Articular chondrocyte of knee joint (primary cell): Measurements from ENCODE around the gene CRELD1. TPM values are rescaled to one million over a fixed set of nuclear protein-coding genes. Genes with fewer than 3 reads are reported as not detected.

Source experiments
- small RNA-seq: library from RNA; depleted of rRNA; stranded (forward); fragments of <200 nt; gene quantifications from one replicate; pipeline ENCODE3, GENCODE V24; 2012
- total RNA-seq: library from RNA; depleted of rRNA; stranded (reverse); fragments of >200 nt; gene quantifications from 2 replicates; pipeline ENCODE4 v1.2.3, GENCODE V29; 2012

Gene CRELD1, protein sequence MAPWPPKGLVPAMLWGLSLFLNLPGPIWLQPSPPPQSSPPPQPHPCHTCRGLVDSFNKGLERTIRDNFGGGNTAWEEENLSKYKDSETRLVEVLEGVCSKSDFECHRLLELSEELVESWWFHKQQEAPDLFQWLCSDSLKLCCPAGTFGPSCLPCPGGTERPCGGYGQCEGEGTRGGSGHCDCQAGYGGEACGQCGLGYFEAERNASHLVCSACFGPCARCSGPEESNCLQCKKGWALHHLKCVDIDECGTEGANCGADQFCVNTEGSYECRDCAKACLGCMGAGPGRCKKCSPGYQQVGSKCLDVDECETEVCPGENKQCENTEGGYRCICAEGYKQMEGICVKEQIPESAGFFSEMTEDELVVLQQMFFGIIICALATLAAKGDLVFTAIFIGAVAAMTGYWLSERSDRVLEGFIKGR
- 14.1 and 20.8 TPM in 2 replicates for total RNA-seq

DNA sequence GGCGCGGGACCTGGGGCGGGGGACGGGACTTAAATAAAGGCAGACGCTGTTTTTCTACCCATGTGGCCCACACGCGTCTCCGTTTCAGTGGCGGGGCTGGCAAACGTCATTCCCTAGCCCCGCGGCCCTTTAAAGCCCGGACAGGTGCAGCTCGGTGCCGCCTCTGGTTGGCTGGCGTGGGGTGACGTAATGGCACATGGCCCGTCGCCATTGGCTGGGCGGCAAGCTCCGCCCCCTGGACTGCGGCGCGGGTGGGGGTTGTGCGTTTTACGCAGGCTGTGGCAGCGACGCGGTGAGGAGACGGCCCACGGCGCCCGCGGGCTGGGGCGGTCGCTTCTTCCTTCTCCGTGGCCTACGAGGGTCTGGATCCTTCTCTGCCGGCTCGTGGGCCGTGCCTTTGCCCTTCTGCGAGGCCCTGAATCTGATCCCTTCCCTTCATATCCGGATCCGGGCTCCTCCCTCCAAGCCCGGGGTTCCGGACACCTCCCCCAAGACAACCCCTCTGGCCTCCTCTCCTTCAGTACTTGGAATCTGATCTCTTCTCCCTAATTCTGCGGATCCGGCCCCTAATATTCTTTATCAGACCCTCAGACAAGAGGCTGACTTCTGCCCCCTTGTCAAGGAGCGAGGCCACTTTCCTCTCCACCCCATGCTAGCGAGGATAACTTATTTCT, at the start of gene CRELD1:
Gene CRELD1, plus strand, starts transcription at position 274 of the 674 bp plus-strand sequence. CDS start 605 bp downstream, outside the sequence.

DNA sequence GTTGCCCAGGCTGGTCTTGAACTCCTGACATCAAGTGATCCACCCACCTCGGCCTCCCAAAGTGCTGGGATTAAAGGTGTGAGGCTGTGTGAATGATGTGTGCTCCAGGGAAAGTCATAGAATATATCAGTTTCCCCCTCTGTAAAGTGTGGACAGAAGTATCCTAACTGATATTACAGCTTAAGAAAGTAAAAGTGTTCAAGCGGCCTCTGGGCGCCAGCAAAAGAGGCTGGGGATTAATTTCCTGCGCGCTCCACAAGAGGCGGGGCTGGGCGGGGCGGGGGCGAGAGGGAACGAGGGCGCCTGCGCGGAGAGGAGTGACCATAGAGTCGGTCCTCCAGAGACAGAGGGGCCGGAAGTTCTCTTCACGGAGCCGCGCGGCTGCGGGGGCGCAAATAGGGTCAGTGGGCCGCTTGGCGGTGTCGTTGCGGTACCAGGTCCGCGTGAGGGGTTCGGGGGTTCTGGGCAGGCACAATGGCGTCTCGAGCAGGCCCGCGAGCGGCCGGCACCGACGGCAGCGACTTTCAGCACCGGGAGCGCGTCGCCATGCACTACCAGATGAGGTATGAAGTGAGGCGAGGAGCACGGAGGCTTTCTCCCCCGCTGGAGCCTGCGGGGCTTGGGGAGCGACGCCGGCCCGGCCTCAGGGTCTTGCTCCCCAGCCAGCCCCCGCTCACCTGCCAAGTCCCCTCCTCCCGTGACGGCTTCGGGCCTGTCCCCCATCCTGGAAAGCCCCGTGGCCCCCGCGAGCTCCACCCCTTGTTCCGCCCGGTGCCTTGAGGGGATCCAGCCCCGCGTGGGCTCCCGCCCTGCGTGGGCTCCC, 43.2 kb upstream of the CRELD1 start, which contains the start of gene JAGN1:
Gene JAGN1, plus strand, starts transcription at position 362 of the 823 bp plus-strand sequence. Its CDS starts 113 bp downstream, at position 475.

DNA sequence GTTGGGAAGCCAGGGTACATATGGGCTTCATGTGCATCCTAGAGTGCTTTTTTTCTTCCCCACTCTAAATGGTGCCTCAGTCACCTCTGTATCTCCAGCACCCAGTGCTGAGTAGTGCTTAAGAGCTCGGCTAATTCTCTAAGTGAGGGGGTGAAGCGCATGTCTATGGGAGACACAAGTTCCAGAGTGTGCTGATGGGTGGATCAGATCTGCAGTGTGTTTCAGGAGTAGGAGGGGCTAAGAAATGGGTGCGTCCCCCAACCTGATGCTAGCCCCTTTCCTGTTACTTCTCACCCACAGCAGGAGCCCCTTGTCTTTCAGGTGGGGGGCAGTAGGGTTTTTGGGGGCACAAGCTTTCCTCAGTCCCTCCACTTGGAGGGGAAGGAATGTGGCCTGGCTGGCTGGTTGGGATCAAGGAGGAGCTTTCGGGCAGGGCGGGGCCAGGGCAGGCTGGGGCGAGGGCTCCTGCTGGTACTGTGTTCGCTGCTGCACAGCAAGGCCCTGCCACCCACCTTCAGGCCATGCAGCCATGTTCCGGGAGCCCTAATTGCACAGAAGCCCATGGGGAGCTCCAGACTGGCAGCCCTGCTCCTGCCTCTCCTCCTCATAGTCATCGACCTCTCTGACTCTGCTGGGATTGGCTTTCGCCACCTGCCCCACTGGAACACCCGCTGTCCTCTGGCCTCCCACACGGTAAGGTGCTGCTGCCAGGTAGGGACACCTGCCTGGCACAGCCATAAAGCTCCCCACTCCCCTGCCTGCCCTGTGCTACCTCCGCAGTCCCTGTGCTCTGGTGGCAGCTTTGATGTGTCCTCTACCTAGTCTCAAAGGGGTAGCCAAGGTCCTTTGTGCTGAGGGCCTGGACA, 31.0 kb upstream of the CRELD1 start, which contains the start of gene IL17RE:
Gene IL17RE, plus strand, starts transcription at position 477 of the 866 bp plus-strand sequence. Its CDS starts 85 bp downstream, at position 562.

DNA sequence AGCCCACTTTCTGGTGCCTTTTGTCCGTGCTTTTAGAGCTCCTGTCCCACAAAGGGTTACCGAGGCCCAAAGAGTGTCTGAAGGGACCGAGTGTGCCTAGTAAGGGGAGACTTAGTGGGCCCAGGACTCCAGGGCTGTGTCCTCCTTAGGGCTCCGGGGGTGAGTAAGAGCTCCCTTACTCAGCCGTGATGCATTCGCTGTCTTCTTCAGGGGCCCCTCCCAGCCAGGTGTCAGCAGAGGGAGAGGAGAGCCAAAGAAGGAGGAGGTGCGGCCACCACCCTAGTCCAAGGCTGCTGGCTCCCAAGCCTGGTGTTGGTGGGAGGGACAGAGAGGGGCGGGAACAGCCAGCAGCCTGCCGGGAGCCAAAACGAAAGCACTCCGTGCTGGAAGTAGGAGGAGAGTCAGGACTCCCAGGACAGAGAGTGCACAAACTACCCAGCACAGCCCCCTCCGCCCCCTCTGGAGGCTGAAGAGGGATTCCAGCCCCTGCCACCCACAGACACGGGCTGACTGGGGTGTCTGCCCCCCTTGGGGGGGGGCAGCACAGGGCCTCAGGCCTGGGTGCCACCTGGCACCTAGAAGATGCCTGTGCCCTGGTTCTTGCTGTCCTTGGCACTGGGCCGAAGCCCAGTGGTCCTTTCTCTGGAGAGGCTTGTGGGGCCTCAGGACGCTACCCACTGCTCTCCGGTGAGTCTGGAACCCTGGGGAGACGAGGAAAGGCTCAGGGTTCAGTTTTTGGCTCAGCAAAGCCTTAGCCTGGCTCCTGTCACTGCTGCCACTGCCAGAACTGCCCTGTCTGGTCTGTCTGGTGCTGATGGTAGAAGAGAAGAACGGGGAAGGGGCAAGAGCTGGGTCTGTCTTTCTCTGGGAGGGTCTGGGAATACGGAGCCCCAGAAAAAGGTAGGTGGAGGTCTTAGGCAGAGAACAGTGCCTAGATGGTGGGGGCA, 16.6 kb upstream of the CRELD1 start, which contains the start of gene IL17RC:
Gene IL17RC, plus strand, starts transcription at position 365 of the 947 bp plus-strand sequence. Its CDS starts 218 bp downstream, at position 583.

DNA sequence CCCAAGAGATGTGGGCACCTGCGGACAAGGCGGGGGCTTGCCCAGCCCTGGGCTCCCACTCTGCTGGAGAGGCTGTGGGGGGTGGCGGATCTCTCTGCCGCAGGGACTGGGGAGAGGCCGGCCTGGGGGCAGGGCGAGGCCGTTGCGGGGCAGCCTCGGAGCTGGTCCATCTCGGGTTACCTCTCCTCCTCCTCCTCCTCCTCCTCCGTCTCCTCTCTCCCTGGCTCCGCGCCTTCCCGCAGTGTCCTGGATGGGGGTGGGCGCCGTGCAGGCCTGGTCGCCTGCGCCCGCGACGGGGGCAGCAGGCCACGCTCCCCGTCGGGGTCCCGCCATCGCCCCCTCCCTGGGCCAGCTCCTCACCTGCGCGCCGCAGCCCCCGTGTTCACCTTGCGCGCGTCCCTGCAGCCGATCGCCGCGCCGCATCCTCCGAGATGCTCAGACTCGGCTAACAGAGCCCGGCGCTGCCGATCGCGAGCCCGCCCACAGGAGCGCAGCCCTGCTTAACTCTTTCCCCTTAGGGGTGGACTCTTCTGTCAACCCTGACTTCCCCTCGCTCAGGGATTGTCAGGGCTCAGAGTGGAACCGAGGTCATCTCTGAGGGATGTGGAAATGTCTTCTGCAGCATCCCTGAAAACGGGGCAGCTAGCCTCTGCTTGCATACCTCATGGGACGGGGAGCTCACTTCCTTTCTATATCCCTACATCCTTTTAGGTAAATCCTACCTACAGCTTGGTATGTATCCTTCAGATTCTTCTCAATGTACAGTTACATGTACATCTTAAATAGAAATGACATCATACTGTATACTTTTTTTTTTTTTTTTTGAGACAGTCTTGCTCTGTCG, 18.6 kb downstream of the CRELD1 start, which contains the start of gene PRRT3:
Gene PRRT3, minus strand, starts transcription at position 447 of the 844 bp plus-strand sequence. CDS start 2,293 bp downstream, outside the sequence.

Small RNA genes lying within 50 kb of the gene (small RNA-seq; reads per million reads assigned to genes)
- gene RNU6-882P = not detected

Other genes with a start within 250 kb of the CRELD1 start
- not detected in 2 replicates for gene CPNE9, start 230.0 kb upstream of the CRELD1 start, total RNA-seq
- 9.5 and 10.2 TPM in 2 replicates for gene BRPF1, start 202.1 kb upstream of the CRELD1 start, total RNA-seq
- gene OGG1, start 183.9 kb upstream of the CRELD1 start, total RNA-seq = 18.6 and 22.6 TPM in 2 replicates
- 21.3 and 25.4 TPM in 2 replicates for gene CAMK1, start 163.9 kb upstream of the CRELD1 start, total RNA-seq
- gene TADA3, start 141.4 kb upstream of the CRELD1 start, total RNA-seq = 77.7 and 83.3 TPM in 2 replicates
- gene ARPC4, start 140.8 kb upstream of the CRELD1 start, total RNA-seq = 189 and 224 TPM in 2 replicates
- gene TTLL3, start 123.6 kb upstream of the CRELD1 start, total RNA-seq = 22.6 and 29.3 TPM in 2 replicates
- 19.3 and 20.9 TPM in 2 replicates for gene RPUSD3, start 89.8 kb upstream of the CRELD1 start, total RNA-seq
- not detected in 2 replicates for gene CIDEC, start 53.6 kb upstream of the CRELD1 start, total RNA-seq
- gene JAGN1, start 43.2 kb upstream of the CRELD1 start, total RNA-seq = 22.3 and 29.5 TPM in 2 replicates
- 1.1 and 1.4 TPM in 2 replicates for gene IL17RE, start 31.0 kb upstream of the CRELD1 start, total RNA-seq
- 41.4 and 51.8 TPM in 2 replicates for gene IL17RC, start 16.7 kb upstream of the CRELD1 start, total RNA-seq
- 4.6 and 5.5 TPM in 2 replicates for gene PRRT3, start 18.6 kb downstream of the CRELD1 start, total RNA-seq
- 92.4 and 101 TPM in 2 replicates for gene EMC3, start 53.0 kb downstream of the CRELD1 start, total RNA-seq
- gene FANCD2, start 92.6 kb downstream of the CRELD1 start, total RNA-seq = 6.7 and 19.5 TPM in 2 replicates
- gene FANCD2OS, start 174.4 kb downstream of the CRELD1 start, total RNA-seq = not detected in 2 replicates
- 130 and 134 TPM in 2 replicates for gene BRK1, start 181.8 kb downstream of the CRELD1 start, total RNA-seq
- gene VHL, start 207.9 kb downstream of the CRELD1 start, total RNA-seq = 33.5 and 40.1 TPM in 2 replicates
- gene IRAK2, start 231.1 kb downstream of the CRELD1 start, total RNA-seq = 3.7 and 7.9 TPM in 2 replicates